ENCODE results near the gene ACOT7. TPM values are rescaled to one million over a fixed set of nuclear protein-coding genes. Genes with fewer than 3 reads are reported as not detected.
A peak's percentile ranks its signal among the peaks of the same experiment; 100 is the strongest.

The ACOT7 gene
- total and polyA plus RNA-seq, 2 donors from 2014 or later, result 23.0 to 135 TPM

DNA sequence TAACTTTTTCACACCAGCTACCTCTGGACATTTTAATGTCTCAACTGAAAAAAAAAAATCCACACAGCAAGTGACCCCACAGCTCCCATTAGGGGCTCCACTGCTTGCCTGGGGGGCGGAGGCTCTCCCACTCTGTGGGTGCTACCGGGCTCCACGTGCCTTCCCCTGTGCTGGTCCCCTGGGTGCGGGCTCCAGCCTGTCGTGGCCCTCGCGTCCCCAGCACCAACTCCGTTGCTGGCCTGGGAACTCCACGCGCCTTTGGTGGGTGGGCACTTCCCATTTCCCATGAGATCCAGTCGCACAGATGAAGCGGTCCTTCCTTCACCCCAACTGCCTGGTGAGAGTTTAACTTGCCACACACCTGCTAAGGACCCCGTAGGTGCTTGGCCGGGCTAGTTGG is 105.5 kb downstream of the ACOT7 start:
- intact Hi-C loops (cut with DNase I), result no loop called here
- H3K27ac ChIP-seq (ENCODE audit: low read depth in 2 of 2, low read length in 2 of 2), result no peak overlapping the region
- no peaks in the 10 kb centered on the region for H3K36me3 ChIP-seq (ENCODE audit: control insufficient read depth in 2 of 3, insufficient read depth in 3 of 3, low read length in 3 of 3)
- FAIRE-seq (no peak), DNase-seq (peak in 1 of 5 donors; percentile 66)
- H3K4me1 ChIP-seq (ENCODE audit: control insufficient read depth in 2 of 3, insufficient read depth in 2 of 3, low read depth in 1 of 3, low read length in 3 of 3), result no peaks in the 10 kb centered on the region
- H3K9me3 ChIP-seq (ENCODE audit: control insufficient read depth in 2 of 3, insufficient read depth in 1 of 3, low read length in 3 of 3), result no peaks in the 10 kb centered on the region
- H3K9ac ChIP-seq (ENCODE audit: low read length in 3 of 3), result no peak overlapping the region
- H3K27me3 ChIP-seq (ENCODE audit: control insufficient read depth, insufficient read depth, low read length), result no peaks in the 10 kb centered on the region
- TF ChIP-seq, protein P1, sequence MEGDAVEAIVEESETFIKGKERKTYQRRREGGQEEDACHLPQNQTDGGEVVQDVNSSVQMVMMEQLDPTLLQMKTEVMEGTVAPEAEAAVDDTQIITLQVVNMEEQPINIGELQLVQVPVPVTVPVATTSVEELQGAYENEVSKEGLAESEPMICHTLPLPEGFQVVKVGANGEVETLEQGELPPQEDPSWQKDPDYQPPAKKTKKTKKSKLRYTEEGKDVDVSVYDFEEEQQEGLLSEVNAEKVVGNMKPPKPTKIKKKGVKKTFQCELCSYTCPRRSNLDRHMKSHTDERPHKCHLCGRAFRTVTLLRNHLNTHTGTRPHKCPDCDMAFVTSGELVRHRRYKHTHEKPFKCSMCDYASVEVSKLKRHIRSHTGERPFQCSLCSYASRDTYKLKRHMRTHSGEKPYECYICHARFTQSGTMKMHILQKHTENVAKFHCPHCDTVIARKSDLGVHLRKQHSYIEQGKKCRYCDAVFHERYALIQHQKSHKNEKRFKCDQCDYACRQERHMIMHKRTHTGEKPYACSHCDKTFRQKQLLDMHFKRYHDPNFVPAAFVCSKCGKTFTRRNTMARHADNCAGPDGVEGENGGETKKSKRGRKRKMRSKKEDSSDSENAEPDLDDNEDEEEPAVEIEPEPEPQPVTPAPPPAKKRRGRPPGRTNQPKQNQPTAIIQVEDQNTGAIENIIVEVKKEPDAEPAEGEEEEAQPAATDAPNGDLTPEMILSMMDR (IDR thresholded peaks at IDR 0.05; ENCODE audit: borderline replicate concordance, extremely low read depth, insufficient read depth), result no peak
- H3K4me3 ChIP-seq (ENCODE audit: low read length in 3 of 3), result no peak overlapping the region

DNA sequence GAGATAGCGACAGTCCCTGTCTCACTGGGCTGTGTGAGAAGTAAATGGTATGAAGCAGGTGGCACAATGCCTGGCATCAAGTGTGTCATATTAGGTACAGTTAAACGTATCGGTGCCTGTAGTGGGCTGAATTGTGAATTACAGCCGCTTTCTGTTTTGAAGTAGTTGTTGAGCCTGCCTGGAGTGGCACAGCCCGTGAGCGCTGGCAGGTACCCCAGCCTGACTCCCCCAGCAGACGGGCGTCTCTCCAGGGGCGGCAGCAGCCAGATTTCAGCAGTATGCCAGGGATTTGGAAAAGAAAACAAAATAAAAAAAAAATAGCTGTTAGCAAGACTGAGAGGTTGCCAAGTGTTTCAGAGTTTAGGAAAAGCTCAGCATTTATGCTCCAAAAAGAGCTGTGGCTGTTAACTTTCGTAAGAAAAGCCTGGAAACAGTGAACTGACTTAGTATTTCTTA is 106.1 kb downstream of the ACOT7 start:
- H3K4me3 ChIP-seq (ENCODE audit: low read length in 3 of 3), result no peak overlapping the region
- TF ChIP-seq, protein P1 (IDR thresholded peaks at IDR 0.05; ENCODE audit: borderline replicate concordance, extremely low read depth, insufficient read depth), result no peak
- no peaks in the 10 kb centered on the region for H3K27me3 ChIP-seq (ENCODE audit: control insufficient read depth, insufficient read depth, low read length)
- intact Hi-C loops (cut with DNase I), result no loop called here
- FAIRE-seq, result no peak
- H3K9ac ChIP-seq (ENCODE audit: low read length in 3 of 3), result no peak overlapping the region
- no peaks in the 10 kb centered on the region for H3K9me3 ChIP-seq (ENCODE audit: control insufficient read depth in 2 of 3, insufficient read depth in 1 of 3, low read length in 3 of 3)
- peak in 1 of 5 donors; percentile 51 for DNase-seq
- no peaks in the 10 kb centered on the region for H3K4me1 ChIP-seq (ENCODE audit: control insufficient read depth in 2 of 3, insufficient read depth in 2 of 3, low read depth in 1 of 3, low read length in 3 of 3)
- no peak overlapping the region for H3K27ac ChIP-seq (ENCODE audit: low read depth in 2 of 2, low read length in 2 of 2)
- no peaks in the 10 kb centered on the region for H3K36me3 ChIP-seq (ENCODE audit: control insufficient read depth in 2 of 3, insufficient read depth in 3 of 3, low read length in 3 of 3)

GRCh38 chr1:6287029-6287428 is 106.5 kb downstream of the ACOT7 start:
- no peaks in the 10 kb centered on the region for H3K27me3 ChIP-seq (ENCODE audit: control insufficient read depth, insufficient read depth, low read length)
- TF ChIP-seq, protein P1 (IDR thresholded peaks at IDR 0.05; ENCODE audit: borderline replicate concordance, extremely low read depth, insufficient read depth), result no peak
- H3K9ac ChIP-seq (ENCODE audit: low read length in 3 of 3), result no peak overlapping the region
- no peak overlapping the region for H3K27ac ChIP-seq (ENCODE audit: low read depth in 2 of 2, low read length in 2 of 2)
- no peak overlapping the region for H3K4me3 ChIP-seq (ENCODE audit: low read length in 3 of 3)
- H3K4me1 ChIP-seq (ENCODE audit: control insufficient read depth in 2 of 3, insufficient read depth in 2 of 3, low read depth in 1 of 3, low read length in 3 of 3), result no peaks in the 10 kb centered on the region
- peak in 1 of 5 donors; percentile 61 for DNase-seq
- FAIRE-seq, result no peak
- intact Hi-C loops (cut with DNase I), result no loop called here
- no peaks in the 10 kb centered on the region for H3K36me3 ChIP-seq (ENCODE audit: control insufficient read depth in 2 of 3, insufficient read depth in 3 of 3, low read length in 3 of 3)
- no peaks in the 10 kb centered on the region for H3K9me3 ChIP-seq (ENCODE audit: control insufficient read depth in 2 of 3, insufficient read depth in 1 of 3, low read length in 3 of 3)

GRCh38 chr1:6286266-6286665 is 107.3 kb downstream of the ACOT7 start:
- DNase-seq (no peak), FAIRE-seq (no peak)
- TF ChIP-seq, protein P1 (IDR thresholded peaks at IDR 0.05; ENCODE audit: borderline replicate concordance, extremely low read depth, insufficient read depth), result no peak
- no peak overlapping the region for H3K4me3 ChIP-seq (ENCODE audit: low read length in 3 of 3)
- intact Hi-C loops (cut with DNase I), result no loop called here
- no peaks in the 10 kb centered on the region for H3K4me1 ChIP-seq (ENCODE audit: control insufficient read depth in 2 of 3, insufficient read depth in 2 of 3, low read depth in 1 of 3, low read length in 3 of 3)
- no peaks in the 10 kb centered on the region for H3K9me3 ChIP-seq (ENCODE audit: control insufficient read depth in 2 of 3, insufficient read depth in 1 of 3, low read length in 3 of 3)
- no peaks in the 10 kb centered on the region for H3K27me3 ChIP-seq (ENCODE audit: control insufficient read depth, insufficient read depth, low read length)
- no peak overlapping the region for H3K27ac ChIP-seq (ENCODE audit: low read depth in 2 of 2, low read length in 2 of 2)
- no peaks in the 10 kb centered on the region for H3K36me3 ChIP-seq (ENCODE audit: control insufficient read depth in 2 of 3, insufficient read depth in 3 of 3, low read length in 3 of 3)
- no peak overlapping the region for H3K9ac ChIP-seq (ENCODE audit: low read length in 3 of 3)

Data from kidney (tissue), 14 donors.